NCI-H524 (cell line): ENCODE data around the gene DAB1.
"Not testable (repeated sequence)": the region's sequence is repeated elsewhere in the genome, so short reads cannot be mapped to it uniquely, and the experiment has no call there.

Experiments used
- DNase-seq, 2 experiments: peaks; one replicate each; lab custom pipeline; 2025; lab: John Stamatoyannopoulos, UW

Gene DAB1

GRCh38 chr1:57272150-57272549, 151.7 kb downstream of the DAB1 start:
- DNase-seq: peak in 1 of 2 experiments; percentile 6

- DNase-seq: peak; percentile 90 to 98
These were observed 152.7 kb downstream of the DAB1 start for GRCh38 chr1:57270927-57271698.

- peak; percentile 74 to 92 for DNase-seq
These were observed 154.1 kb downstream of the DAB1 start for GRCh38 chr1:57269630-57270225.

- no peak for DNase-seq
These were observed 158.8 kb downstream of the DAB1 start for GRCh38 chr1:57265104-57265503.

GRCh38 chr1:57262472-57262871, 161.4 kb downstream of the DAB1 start:
- DNase-seq: no peak

GRCh38 chr1:57258557-57259325, 165.1 kb downstream of the DAB1 start:
- peak; percentile 47 to 78 for DNase-seq

GRCh38 chr1:57255945-57256344, 167.9 kb downstream of the DAB1 start:
- no peak for DNase-seq

- no peak for DNase-seq
These were observed 169.8 kb downstream of the DAB1 start for GRCh38 chr1:57254022-57254421.

GRCh38 chr1:57252597-57253294, 171.1 kb downstream of the DAB1 start:
- peak; percentile 96 to 98 for DNase-seq

- DNase-seq: no peak
These were observed 173.8 kb downstream of the DAB1 start for GRCh38 chr1:57250021-57250420.

GRCh38 chr1:57249511-57249910, 174.3 kb downstream of the DAB1 start:
- peak in 1 of 2 experiments; percentile 39 for DNase-seq

GRCh38 chr1:57248830-57249229, 175.0 kb downstream of the DAB1 start:
- no peak for DNase-seq

GRCh38 chr1:57238233-57238781, 185.6 kb downstream of the DAB1 start:
- DNase-seq: peak in 1 of 2 experiments; percentile 65

GRCh38 chr1:57235730-57236510, 187.9 kb downstream of the DAB1 start:
- no peak for DNase-seq

- DNase-seq: no peak
These were observed 189.4 kb downstream of the DAB1 start for GRCh38 chr1:57234459-57234858.

- peak in 1 of 2 experiments; percentile 42 for DNase-seq
These were observed 191.4 kb downstream of the DAB1 start for GRCh38 chr1:57232500-57232899.

- no peak for DNase-seq
These were observed 193.9 kb downstream of the DAB1 start for GRCh38 chr1:57229998-57230397.

GRCh38 chr1:57229076-57229475, 194.8 kb downstream of the DAB1 start:
- no peak for DNase-seq

GRCh38 chr1:57222801-57223200, 201.1 kb downstream of the DAB1 start:
- no peak for DNase-seq

GRCh38 chr1:57222307-57222706, 201.6 kb downstream of the DAB1 start:
- no peak for DNase-seq

GRCh38 chr1:57220905-57221304, 203.0 kb downstream of the DAB1 start:
- not testable (repeated sequence) for DNase-seq
